ENCODE data around the gene ACSS3.
"Not testable (repeated sequence)": the region's sequence is repeated elsewhere in the genome, so short reads cannot be mapped to it uniquely, and the experiment has no call there.

The ACSS3 gene

DNA sequence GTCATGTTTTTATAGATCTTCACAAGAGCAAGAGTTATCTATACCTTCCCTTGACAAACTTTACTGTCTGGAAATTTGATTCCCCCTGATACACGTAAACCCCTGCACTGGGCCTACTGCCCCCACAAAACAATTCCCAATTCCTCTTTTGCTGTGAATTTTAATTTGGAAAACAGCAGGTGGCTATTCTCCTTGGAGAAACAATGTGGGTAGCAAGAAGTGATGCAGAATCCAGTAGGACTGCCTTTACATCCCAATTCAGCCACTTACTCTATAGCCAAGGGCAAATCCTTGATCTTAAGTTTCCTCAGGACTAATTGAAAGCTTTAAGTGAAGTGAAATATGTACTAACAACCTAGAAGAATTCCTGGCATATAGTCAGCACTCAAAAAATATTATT lies 129.3 kb downstream of the ACSS3 start:
- TF ChIP-seq CTCF (IDR thresholded peaks at IDR 0.05; ENCODE audit: poor library complexity, severe bottlenecking) = no peak
- Histone ChIP-seq H3K36me3 (ENCODE audit: low read depth) (no peaks in the 10 kb centered on the region), H3K27me3 (ENCODE audit: insufficient read depth, poor library complexity, severe bottlenecking) (peaks cover 3% of the 10 kb centered on the region), H3K9me3 (ENCODE audit: severe bottlenecking) (no peaks in the 10 kb centered on the region), H3K4me3 (ENCODE audit: severe bottlenecking) (no peak overlapping the region), H3K4me1 (ENCODE audit: insufficient read depth, poor library complexity, severe bottlenecking) (no peaks in the 10 kb centered on the region), H3K27ac (ENCODE audit: poor library complexity, severe bottlenecking) (no peak overlapping the region)
- DNase-seq (ENCODE audit: low spot score) (no peak), ATAC-seq (ENCODE audit: low read depth) (no peak)

DNA sequence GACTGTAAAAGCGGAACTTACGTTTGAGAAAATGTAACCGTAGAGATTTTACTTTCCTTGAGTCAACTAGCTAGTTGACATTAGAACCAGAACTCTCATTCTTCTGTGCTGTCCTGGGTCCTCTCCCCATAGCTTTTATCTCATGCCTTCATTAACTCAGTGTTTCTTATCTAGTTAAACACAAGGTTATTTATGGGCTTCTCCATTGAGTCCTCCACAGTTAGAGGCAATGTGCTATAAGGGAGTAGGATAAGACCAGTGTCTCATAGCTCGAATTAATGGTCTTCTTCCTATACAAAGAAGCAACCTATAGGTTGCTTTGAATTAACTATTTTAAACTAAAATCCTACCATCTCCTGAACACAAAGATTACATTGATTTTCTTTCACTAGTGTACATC lies 129.8 kb downstream of the ACSS3 start:
- Histone ChIP-seq H3K4me3 (ENCODE audit: severe bottlenecking) (no peak overlapping the region), H3K36me3 (ENCODE audit: low read depth) (no peaks in the 10 kb centered on the region), H3K27me3 (ENCODE audit: insufficient read depth, poor library complexity, severe bottlenecking) (peaks cover 3% of the 10 kb centered on the region), H3K4me1 (ENCODE audit: insufficient read depth, poor library complexity, severe bottlenecking) (no peaks in the 10 kb centered on the region), H3K27ac (ENCODE audit: poor library complexity, severe bottlenecking) (no peak overlapping the region), H3K9me3 (ENCODE audit: severe bottlenecking) (no peaks in the 10 kb centered on the region)
- no peak for TF ChIP-seq CTCF (IDR thresholded peaks at IDR 0.05; ENCODE audit: poor library complexity, severe bottlenecking)
- ATAC-seq (ENCODE audit: low read depth) = no peak
- DNase-seq (ENCODE audit: low spot score) = no peak

DNA sequence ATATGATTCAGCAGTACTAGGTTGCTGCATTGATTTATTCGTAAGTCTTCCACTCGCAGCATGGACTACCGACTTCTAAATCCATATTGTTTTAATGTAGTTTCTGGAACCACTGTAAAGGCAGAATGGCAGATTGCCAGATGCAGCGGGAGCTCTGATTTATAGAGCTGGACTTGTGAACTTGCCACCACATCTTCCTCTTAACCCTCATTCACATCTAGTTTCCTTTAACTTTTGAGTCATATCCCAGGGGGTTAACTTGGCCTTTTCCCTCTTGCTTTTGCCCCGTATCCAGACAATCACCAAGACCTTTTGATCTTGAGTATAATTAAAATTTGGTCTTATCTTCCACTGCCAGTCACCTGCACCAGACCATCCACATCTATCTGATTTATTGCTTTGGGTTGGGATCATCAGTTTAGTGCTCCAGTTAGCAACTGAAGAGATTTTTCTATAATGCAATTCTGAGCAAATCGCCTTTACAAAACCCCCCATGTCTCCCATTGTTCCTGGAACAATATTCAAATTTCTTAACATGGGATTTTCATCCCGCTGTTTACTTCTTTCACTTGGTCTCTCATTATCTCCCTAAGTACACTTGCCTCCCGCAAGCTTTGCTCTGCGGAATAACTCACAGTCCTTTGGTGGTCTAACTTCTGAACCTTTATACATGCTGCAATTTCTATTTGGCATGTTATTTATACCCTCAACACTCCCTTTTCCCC lies 130.5 kb downstream of the ACSS3 start:
- Histone ChIP-seq H3K4me1 (ENCODE audit: insufficient read depth, poor library complexity, severe bottlenecking) (no peaks in the 10 kb centered on the region), H3K27ac (ENCODE audit: poor library complexity, severe bottlenecking) (no peak overlapping the region), H3K9me3 (ENCODE audit: severe bottlenecking) (no peaks in the 10 kb centered on the region), H3K4me3 (ENCODE audit: severe bottlenecking) (no peak overlapping the region), H3K27me3 (ENCODE audit: insufficient read depth, poor library complexity, severe bottlenecking) (peaks cover 3% of the 10 kb centered on the region), H3K36me3 (ENCODE audit: low read depth) (no peaks in the 10 kb centered on the region)
- no peak for DNase-seq (ENCODE audit: low spot score)
- TF ChIP-seq CTCF (IDR thresholded peaks at IDR 0.05; ENCODE audit: poor library complexity, severe bottlenecking) = no peak
- no peak for ATAC-seq (ENCODE audit: low read depth)

DNA sequence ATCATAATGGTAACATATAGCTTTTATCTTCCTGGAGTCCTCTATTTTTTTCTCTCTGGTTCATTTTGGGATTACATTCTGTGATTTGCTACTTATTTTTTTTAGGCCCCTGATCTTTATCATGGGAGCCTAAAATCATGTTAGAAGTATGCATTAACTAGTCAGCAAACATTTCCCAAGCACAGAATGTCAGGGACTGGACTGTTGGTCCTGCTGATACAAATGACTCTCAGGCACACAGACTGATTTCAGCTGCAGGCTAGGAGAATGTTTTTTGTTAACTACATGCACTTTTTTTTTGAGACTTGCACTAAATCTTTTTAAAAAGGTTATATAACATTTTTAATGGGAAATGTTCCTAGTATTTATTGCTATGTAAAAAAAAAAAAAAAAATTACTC lies 131.1 kb downstream of the ACSS3 start:
- ATAC-seq (ENCODE audit: low read depth) = no peak
- peaks cover 3% of the 10 kb centered on the region for H3K27me3 ChIP-seq (ENCODE audit: insufficient read depth, poor library complexity, severe bottlenecking)
- no peaks in the 10 kb centered on the region for H3K4me1 ChIP-seq (ENCODE audit: insufficient read depth, poor library complexity, severe bottlenecking)
- H3K4me3 ChIP-seq (ENCODE audit: severe bottlenecking) = no peak overlapping the region
- H3K36me3 ChIP-seq (ENCODE audit: low read depth) = no peaks in the 10 kb centered on the region
- no peak for DNase-seq (ENCODE audit: low spot score)
- no peak overlapping the region for H3K27ac ChIP-seq (ENCODE audit: poor library complexity, severe bottlenecking)
- TF ChIP-seq CTCF (IDR thresholded peaks at IDR 0.05; ENCODE audit: poor library complexity, severe bottlenecking) = no peak
- no peaks in the 10 kb centered on the region for H3K9me3 ChIP-seq (ENCODE audit: severe bottlenecking)

GRCh38 chr12:81209772-81210225 lies 131.9 kb downstream of the ACSS3 start:
- not testable (repeated sequence) for H3K36me3 ChIP-seq (ENCODE audit: low read depth); H3K9me3 ChIP-seq (ENCODE audit: severe bottlenecking); H3K27me3 ChIP-seq (ENCODE audit: insufficient read depth, poor library complexity, severe bottlenecking); H3K27ac ChIP-seq (ENCODE audit: poor library complexity, severe bottlenecking); DNase-seq (ENCODE audit: low spot score); H3K4me1 ChIP-seq (ENCODE audit: insufficient read depth, poor library complexity, severe bottlenecking); H3K4me3 ChIP-seq (ENCODE audit: severe bottlenecking)
- ATAC-seq (ENCODE audit: low read depth) = peak; percentile 68

All from RWPE2 (cell line).